Neuronal stem cell (in vitro differentiated cells): ENCODE results near the gene GAPDHS.

ENCODE experiments used
- DNase-seq: peaks from one replicate; pipeline ENCODE4 v3.0.0-alpha.2; 2013; ENCODE audit warnings: low spot score
- H2AFZ ChIP-seq: one replicate; pipeline ENCODE4 v1.6.1; 2013; ENCODE audit warnings: mild to moderate bottlenecking, low read length, inconsistent platforms
- H2AK5ac ChIP-seq: 2 replicates; pipeline ENCODE4 v1.6.1; 2013; ENCODE audit warnings: low read depth, mild to moderate bottlenecking, inconsistent platforms, low read length, moderate library complexity, mixed read lengths
- H2BK120ac ChIP-seq: 2 replicates; pipeline ENCODE4 v1.6.1; 2013; ENCODE audit warnings: low read depth, mild to moderate bottlenecking, inconsistent platforms, low read length, moderate library complexity, mixed read lengths
- H2BK12ac ChIP-seq: one replicate; pipeline ENCODE4 v1.6.1; 2013; ENCODE audit warnings: low read length, inconsistent platforms
- H2BK15ac ChIP-seq: 2 replicates; pipeline ENCODE4 v1.6.1; 2013; ENCODE audit warnings: mild to moderate bottlenecking, low read length, inconsistent platforms, mixed read lengths
- H2BK5ac ChIP-seq: one replicate; pipeline ENCODE4 v1.6.1; 2013; ENCODE audit warnings: inconsistent platforms, mild to moderate bottlenecking, low read length, moderate library complexity
- H3K14ac ChIP-seq: one replicate; pipeline ENCODE4 v1.6.1; 2013; ENCODE audit warnings: low read length, inconsistent platforms
- H3K18ac ChIP-seq: 2 replicates; pipeline ENCODE4 v1.6.1; 2013; ENCODE audit warnings: low read length, inconsistent platforms
- H3K23ac ChIP-seq: 2 replicates; pipeline ENCODE4 v1.6.1; 2013; ENCODE audit warnings: low read depth, mild to moderate bottlenecking, mixed read lengths, low read length, inconsistent platforms; ENCODE audit not compliant: poor library complexity
- H3K27ac ChIP-seq: replicated peaks from 3 replicates; pipeline ENCODE4 v1.5.1; 2013; ENCODE audit warnings: low read length, inconsistent platforms
- H3K27me3 ChIP-seq, 3 experiments: 2 replicates each; pipeline ENCODE4 v1.6.1; 2013; ENCODE audit warnings: low read length in 3 of 3, mild to moderate bottlenecking in 2 of 3, inconsistent platforms in 1 of 3, low read depth in 1 of 3, mixed read lengths in 1 of 3, moderate library complexity in 1 of 3; ENCODE audit not compliant: control insufficient read depth in 3 of 3, insufficient read depth in 3 of 3
- H3K36me3 ChIP-seq, 2 donors: replicated peaks in 1 of 2; 2 replicates each; pipeline ENCODE4 v1.6.1; 2013; ENCODE audit warnings: low read length in 2 of 2; ENCODE audit not compliant: control insufficient read depth in 2 of 2, insufficient read depth in 2 of 2
- H3K4ac ChIP-seq: 2 replicates; pipeline ENCODE4 v1.6.1; 2013; ENCODE audit warnings: inconsistent platforms, mild to moderate bottlenecking, low read length, moderate library complexity
- H3K4me1 ChIP-seq, 2 donors: 1 replicate in 1 of 2; 2 replicates in 1 of 2; pipeline ENCODE4 v1.6.1; 2013; ENCODE audit warnings: low read length in 2 of 2, low read depth in 1 of 2; ENCODE audit not compliant: control insufficient read depth in 2 of 2, insufficient read depth in 1 of 2
- H3K4me2 ChIP-seq: one replicate; pipeline ENCODE4 v1.6.1; 2013; ENCODE audit warnings: mild to moderate bottlenecking, low read length, inconsistent platforms; ENCODE audit not compliant: insufficient read depth, poor library complexity, severe bottlenecking
- H3K4me3 ChIP-seq, 2 donors: 2 replicates each; pipeline ENCODE4 v1.5.1; 2013; ENCODE audit warnings: low read length in 2 of 2, mild to moderate bottlenecking in 2 of 2, inconsistent platforms in 1 of 2, moderate library complexity in 1 of 2
- H3K79me1 ChIP-seq: one replicate; pipeline ENCODE4 v1.6.1; 2013; ENCODE audit warnings: low read depth, mild to moderate bottlenecking, inconsistent platforms, low read length, moderate library complexity
- H3K9ac ChIP-seq: one replicate; pipeline ENCODE4 v1.6.1; 2013; ENCODE audit warnings: mild to moderate bottlenecking, low read depth, low read length, inconsistent platforms; ENCODE audit not compliant: poor library complexity
- H3K9me3 ChIP-seq, 2 donors: replicated peaks in 1 of 2; 2 replicates each; pipeline versions ENCODE3 to v1.6.1; 2013; ENCODE audit warnings: low read length in 2 of 2, mild to moderate bottlenecking in 2 of 2, inconsistent platforms in 1 of 2, low read depth in 1 of 2, mixed read lengths in 1 of 2, moderate library complexity in 1 of 2; ENCODE audit not compliant: control insufficient read depth in 2 of 2, insufficient read depth in 1 of 2
- H4K8ac ChIP-seq: one replicate; pipeline ENCODE4 v1.6.1; 2013; ENCODE audit warnings: low read depth, mild to moderate bottlenecking, inconsistent platforms, low read length, moderate library complexity
- H4K91ac ChIP-seq: one replicate; pipeline ENCODE4 v1.6.1; 2013; ENCODE audit warnings: low read length, low read depth, mild to moderate bottlenecking, inconsistent platforms; ENCODE audit not compliant: poor library complexity
- WGBS, 2 donors: extraction: QIAGEN DNeasy Blood & Tissue Kit; methylation state at CpG; one replicate each; pipeline ENCODE4 v1.1.7; 2013; ENCODE audit warnings: missing lambda C conversion rate in 2 of 2, mixed read lengths in 1 of 2; ENCODE audit not compliant: insufficient read length in 2 of 2, insufficient replicate concordance in 1 of 2; ENCODE audit errors: extremely low coverage in 2 of 2; 5-methylcytosine and 5-hydroxymethylcytosine counted together

GAPDHS gene

GRCh38 chr19:35514282-35514809 lies 18.9 kb upstream of the GAPDHS start:
- H3K14ac ChIP-seq: peak overlapping the region; percentile 82
- no peak overlapping the region for H2BK5ac ChIP-seq
- peak overlapping the region; percentile 95 for H2AK5ac ChIP-seq
- H4K8ac ChIP-seq: no peak overlapping the region
- no peak overlapping the region for H2BK120ac ChIP-seq
- H3K79me1 ChIP-seq: no peaks in the 10 kb centered on the region
- peak overlapping the region; percentile 55 for H2BK15ac ChIP-seq
- no peak overlapping the region for H3K4ac ChIP-seq
- H3K36me3 ChIP-seq: no peaks in the 10 kb centered on the region
- no peak overlapping the region for H3K4me3 ChIP-seq
- no peak overlapping the region for H2BK12ac ChIP-seq
- peaks cover 0 to 59% (median 3%) of the 10 kb centered on the region in 3 experiments for H3K27me3 ChIP-seq
- no peak overlapping the region for H4K91ac ChIP-seq
- no peaks in the 10 kb centered on the region for H3K9me3 ChIP-seq
- H3K23ac ChIP-seq: peak overlapping the region; percentile 55
- peak overlapping the region; percentile 47 for H2AFZ ChIP-seq
- H3K4me1 ChIP-seq: peaks cover 3 to 12% of the 10 kb centered on the region in 2 donors
- H3K4me2 ChIP-seq: peak overlapping the region; percentile 33
- peak overlapping the region; percentile 70 for H3K9ac ChIP-seq
- no CpG with 5 or more reads among the region's 20 CpGs for WGBS, 2 donors
- H3K27ac ChIP-seq: no peak overlapping the region
- peak overlapping the region; percentile 83 for H3K18ac ChIP-seq
- DNase-seq: no peak

DNA sequence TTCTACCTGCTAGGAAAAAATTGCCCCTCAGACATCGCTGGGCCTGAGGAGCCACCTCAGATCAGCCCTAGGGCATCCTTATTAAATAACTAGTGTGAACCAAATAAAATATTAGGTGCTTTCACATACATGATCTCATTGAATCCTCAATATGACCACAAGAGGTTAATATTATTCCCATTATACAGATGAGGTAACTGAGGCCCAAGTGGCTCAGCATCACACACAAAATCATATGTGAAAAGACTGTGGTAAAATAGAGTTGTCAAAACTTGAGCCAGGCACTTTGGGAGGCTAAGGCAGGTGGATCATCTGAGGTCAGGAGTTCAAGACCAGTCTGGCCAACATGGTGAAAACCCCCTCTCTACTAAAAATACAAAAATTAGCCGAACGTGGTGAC lies 16.9 kb upstream of the GAPDHS start:
- no peak overlapping the region for H3K4me3 ChIP-seq
- H3K18ac ChIP-seq: no peak overlapping the region
- no peak overlapping the region for H3K23ac ChIP-seq
- H3K27me3 ChIP-seq: peaks cover 0 to 44% (median 3%) of the 10 kb centered on the region in 3 experiments
- H2BK5ac ChIP-seq: no peak overlapping the region
- no peak overlapping the region for H2AFZ ChIP-seq
- H2BK15ac ChIP-seq: no peak overlapping the region
- peaks cover 4 to 11% of the 10 kb centered on the region in 2 donors for H3K4me1 ChIP-seq
- H3K9me3 ChIP-seq: no peaks in the 10 kb centered on the region
- H2BK120ac ChIP-seq: no peak overlapping the region
- H3K36me3 ChIP-seq: no peaks in the 10 kb centered on the region
- no peak overlapping the region for H2BK12ac ChIP-seq
- no peak overlapping the region for H2AK5ac ChIP-seq
- H3K9ac ChIP-seq: no peak overlapping the region
- no peak for DNase-seq
- no peak overlapping the region for H3K27ac ChIP-seq
- no peak overlapping the region for H3K4me2 ChIP-seq
- no peak overlapping the region for H4K91ac ChIP-seq
- H4K8ac ChIP-seq: no peak overlapping the region
- H3K14ac ChIP-seq: no peak overlapping the region
- H3K4ac ChIP-seq: no peak overlapping the region
- H3K79me1 ChIP-seq: no peaks in the 10 kb centered on the region
- WGBS, 2 donors: no CpG with 5 or more reads among the region's 3 CpGs

- no peak overlapping the region for H4K8ac ChIP-seq
- no peaks in the 10 kb centered on the region for H3K9me3 ChIP-seq
- H2AK5ac ChIP-seq: no peak overlapping the region
- no peak overlapping the region for H3K18ac ChIP-seq
- H3K27me3 ChIP-seq: peaks cover 0 to 34% (median 3%) of the 10 kb centered on the region in 3 experiments
- no peak overlapping the region for H3K4me2 ChIP-seq
- H3K4me3 ChIP-seq: no peak overlapping the region
- no peaks in the 10 kb centered on the region for H3K36me3 ChIP-seq
- H3K14ac ChIP-seq: no peak overlapping the region
- H2BK12ac ChIP-seq: no peak overlapping the region
- H2AFZ ChIP-seq: no peak overlapping the region
- no peak overlapping the region for H3K23ac ChIP-seq
- H3K4ac ChIP-seq: no peak overlapping the region
- H2BK120ac ChIP-seq: no peak overlapping the region
- H3K4me1 ChIP-seq: peaks cover 6 to 11% of the 10 kb centered on the region in 2 donors
- DNase-seq: no peak
- no CpG with 5 or more reads among the region's 2 CpGs for WGBS, 2 donors
- H3K79me1 ChIP-seq: no peaks in the 10 kb centered on the region
- H2BK5ac ChIP-seq: no peak overlapping the region
- no peak overlapping the region for H3K27ac ChIP-seq
- no peak overlapping the region for H4K91ac ChIP-seq
- H3K9ac ChIP-seq: no peak overlapping the region
- H2BK15ac ChIP-seq: no peak overlapping the region
These were observed 15.9 kb upstream of the GAPDHS start for GRCh38 chr19:35517342-35517741.

DNA sequence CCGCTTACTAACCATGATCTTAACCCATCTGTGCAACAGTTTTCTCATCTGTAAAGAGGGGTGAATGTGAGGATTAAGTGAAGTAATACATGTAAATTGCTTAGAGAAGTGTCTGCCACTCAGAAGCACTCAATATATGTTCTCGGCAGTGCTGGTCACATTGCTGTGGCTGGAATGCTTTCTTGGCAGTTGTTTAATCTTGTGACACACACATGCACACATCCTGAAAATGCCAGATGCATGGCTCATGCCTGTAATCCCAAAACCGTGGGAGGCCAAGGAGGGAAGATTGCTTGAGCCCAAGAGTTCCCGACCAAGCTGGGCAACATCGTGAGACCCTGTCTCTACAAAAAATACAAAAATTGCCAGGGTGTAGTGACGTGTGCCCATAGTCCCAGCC lies 14.9 kb upstream of the GAPDHS start:
- no peak overlapping the region for H3K18ac ChIP-seq
- peaks cover 6 to 11% of the 10 kb centered on the region in 2 donors for H3K4me1 ChIP-seq
- H2BK12ac ChIP-seq: no peak overlapping the region
- H3K4me3 ChIP-seq: no peak overlapping the region
- no peak overlapping the region for H4K91ac ChIP-seq
- no peak overlapping the region for H2AK5ac ChIP-seq
- no peak overlapping the region for H3K23ac ChIP-seq
- H2BK5ac ChIP-seq: no peak overlapping the region
- peaks cover 0 to 32% (median 2%) of the 10 kb centered on the region in 3 experiments for H3K27me3 ChIP-seq
- no peaks in the 10 kb centered on the region for H3K79me1 ChIP-seq
- no peak overlapping the region for H4K8ac ChIP-seq
- no peak overlapping the region for H2AFZ ChIP-seq
- WGBS, 2 donors: no CpG with 5 or more reads among the region's 6 CpGs
- no peak overlapping the region for H3K14ac ChIP-seq
- H2BK15ac ChIP-seq: no peak overlapping the region
- H2BK120ac ChIP-seq: peak overlapping the region; percentile 47
- no peaks in the 10 kb centered on the region for H3K9me3 ChIP-seq
- no peak overlapping the region for H3K4ac ChIP-seq
- H3K9ac ChIP-seq: no peak overlapping the region
- no peaks in the 10 kb centered on the region for H3K36me3 ChIP-seq
- H3K4me2 ChIP-seq: no peak overlapping the region
- no peak for DNase-seq
- H3K27ac ChIP-seq: no peak overlapping the region
